Embryonic facial prominence (tissue), 1 donor: Measurements from ENCODE around the gene CRB3.
"Not testable (repeated sequence)": the region's sequence is repeated elsewhere in the genome, so short reads cannot be mapped to it uniquely, and the experiment has no call there.

Source experiments
- DNase-seq: peaks from one replicate; pipeline ENCODE4 v3.0.0-alpha.2; 2016; ENCODE audit errors: extremely low spot score

Gene CRB3

GRCh38 chr19:6464070-6464873 is at the start of gene CRB3:
Gene CRB3 (plus strand): TSS chr19:6464271. CDS start chr19:6464702, 431 bp downstream.
- DNase-seq = no peak

GRCh38 chr19:6414793-6415590 is 49.1 kb upstream of the CRB3 start:
- DNase-seq = no peak

GRCh38 chr19:6415591-6416190 is 48.4 kb upstream of the CRB3 start:
- DNase-seq = no peak

- no peak for DNase-seq
Observed at GRCh38 chr19:6416658-6417405, 47.2 kb upstream of the CRB3 start.

- no peak for DNase-seq
Observed at GRCh38 chr19:6417713-6418561, 46.1 kb upstream of the CRB3 start.

GRCh38 chr19:6418562-6418932 is 45.5 kb upstream of the CRB3 start:
- no peak for DNase-seq

- no peak for DNase-seq
Observed at GRCh38 chr19:6421075-6422014, 42.7 kb upstream of the CRB3 start.

GRCh38 chr19:6423499-6424194 is 40.4 kb upstream of the CRB3 start:
- no peak for DNase-seq

- DNase-seq = no peak
Observed at GRCh38 chr19:6424195-6424938, 39.7 kb upstream of the CRB3 start, which contains the start of gene KHSRP. Gene KHSRP (minus strand): TSS chr19:6424811. CDS start chr19:6424701, 110 bp downstream.

- peak; percentile 100 for DNase-seq
Observed at GRCh38 chr19:6424939-6425731, 38.9 kb upstream of the CRB3 start.

- no peak for DNase-seq
Observed at GRCh38 chr19:6425732-6426620, 38.1 kb upstream of the CRB3 start.

- DNase-seq = no peak
Observed at GRCh38 chr19:6427131-6427530, 36.9 kb upstream of the CRB3 start.

GRCh38 chr19:6428692-6429418 is 35.2 kb upstream of the CRB3 start:
- DNase-seq = not testable (repeated sequence)

GRCh38 chr19:6429419-6430221 is 34.5 kb upstream of the CRB3 start:
- no peak for DNase-seq

- no peak for DNase-seq
Observed at GRCh38 chr19:6431891-6432290, 32.2 kb upstream of the CRB3 start.
